B cell (primary cell): ENCODE data around the gene PARVG.

Source experiments
- EZH2 ChIP-seq: IDR thresholded peaks from 2 replicates; pipeline ENCODE4 v1.6.1; 2012; ENCODE audit warnings: borderline replicate concordance, low read depth, mild to moderate bottlenecking, moderate library complexity, low read length; ENCODE audit not compliant: insufficient read depth, poor library complexity, severe bottlenecking
- TF ChIP-seq, protein P1 (sequence below): fragments of 200-600 bp; IDR thresholded peaks from one replicate; pipeline ENCODE4 v1.8.0; 2022; ENCODE audit warnings: antibody characterized with exemption, mild to moderate bottlenecking

DNA sequence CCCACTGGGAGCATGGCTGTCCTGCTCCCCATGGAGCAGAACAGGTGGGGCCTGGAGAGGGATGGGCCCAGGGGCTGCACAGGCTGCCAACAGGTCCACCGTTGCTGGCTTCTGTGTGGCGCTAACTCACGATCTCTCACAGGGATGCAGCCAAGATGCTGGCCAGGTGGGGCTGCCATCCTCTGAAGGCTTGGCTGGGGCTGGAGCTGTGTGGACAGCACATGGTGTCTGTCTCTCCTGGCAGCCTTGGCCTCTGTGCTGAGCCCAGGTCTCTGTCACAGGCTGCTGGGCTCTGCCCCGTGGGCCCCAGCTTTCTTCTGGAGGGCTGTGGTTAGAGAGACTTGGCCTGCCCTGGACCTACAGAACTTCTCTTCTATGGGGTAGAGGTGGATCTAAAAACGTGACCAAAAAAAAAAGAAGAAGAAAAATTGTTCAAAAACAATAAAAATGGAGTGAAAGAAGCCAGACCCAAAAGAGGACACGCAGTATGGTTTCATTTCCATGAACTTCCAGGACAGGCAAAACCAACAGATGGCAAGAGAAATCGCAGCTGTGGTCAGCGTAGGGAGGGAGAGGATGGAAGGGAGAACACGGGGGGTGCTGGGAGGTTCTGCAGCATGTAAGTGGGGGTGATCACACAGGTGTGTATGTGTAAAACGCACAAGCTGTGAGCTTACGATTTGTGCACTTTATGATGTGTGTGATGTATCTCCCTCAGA, 12.2 kb downstream of the PARVG start:
- TF ChIP-seq EZH2, result no peak
- TF ChIP-seq, protein P1, sequence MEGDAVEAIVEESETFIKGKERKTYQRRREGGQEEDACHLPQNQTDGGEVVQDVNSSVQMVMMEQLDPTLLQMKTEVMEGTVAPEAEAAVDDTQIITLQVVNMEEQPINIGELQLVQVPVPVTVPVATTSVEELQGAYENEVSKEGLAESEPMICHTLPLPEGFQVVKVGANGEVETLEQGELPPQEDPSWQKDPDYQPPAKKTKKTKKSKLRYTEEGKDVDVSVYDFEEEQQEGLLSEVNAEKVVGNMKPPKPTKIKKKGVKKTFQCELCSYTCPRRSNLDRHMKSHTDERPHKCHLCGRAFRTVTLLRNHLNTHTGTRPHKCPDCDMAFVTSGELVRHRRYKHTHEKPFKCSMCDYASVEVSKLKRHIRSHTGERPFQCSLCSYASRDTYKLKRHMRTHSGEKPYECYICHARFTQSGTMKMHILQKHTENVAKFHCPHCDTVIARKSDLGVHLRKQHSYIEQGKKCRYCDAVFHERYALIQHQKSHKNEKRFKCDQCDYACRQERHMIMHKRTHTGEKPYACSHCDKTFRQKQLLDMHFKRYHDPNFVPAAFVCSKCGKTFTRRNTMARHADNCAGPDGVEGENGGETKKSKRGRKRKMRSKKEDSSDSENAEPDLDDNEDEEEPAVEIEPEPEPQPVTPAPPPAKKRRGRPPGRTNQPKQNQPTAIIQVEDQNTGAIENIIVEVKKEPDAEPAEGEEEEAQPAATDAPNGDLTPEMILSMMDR, result no peak
